Gastroesophageal sphincter (tissue), 3 donors: Measurements from ENCODE around the gene PUM1.

Experiments
- CTCF ChIP-seq, 4 experiments: fragments of 200-600 bp in 2 of 4; fragments of 450-650 bp in 2 of 4; sonication (generic) in 1 of 4; IDR thresholded peaks; one replicate each; pipeline ENCODE4 v1.5.1; 2017 to 2019; ENCODE audit warnings: antibody characterized with exemption in 4 of 4, mild to moderate bottlenecking in 2 of 4, moderate library complexity in 2 of 4
- EP300 ChIP-seq: sonication (generic); formaldehyde crosslinking; IDR thresholded peaks from one replicate; pipeline ENCODE4 v1.6.1; 2017; ENCODE audit warnings: antibody characterized with exemption, mild to moderate bottlenecking
- POLR2A ChIP-seq, 2 donors: fragments of 450-650 bp; IDR thresholded peaks; one replicate each; pipeline ENCODE4 v1.6.1; 2017; ENCODE audit warnings: antibody characterized with exemption in 2 of 2, mild to moderate bottlenecking in 2 of 2, moderate library complexity in 1 of 2
- POLR2AphosphoS5 ChIP-seq: sonication (generic); formaldehyde crosslinking; IDR thresholded peaks from one replicate; pipeline ENCODE4 v1.6.1; 2017; ENCODE audit warnings: antibody characterized with exemption

- TF ChIP-seq POLR2A (IDR thresholded peaks at IDR 0.05) (no peak), CTCF (IDR thresholded peaks at IDR 0.05) (no peak), POLR2AphosphoS5 (no peak), EP300 (no peak)
Measured at GRCh38 chr1:31027693-31028526, 37.6 kb downstream of the PUM1 start.
